Activated T-helper 2 cell treated with anti-CD3 and anti-CD28 coated beads, Interferon-gamma antibody, Interleukin-2, Interleukin-4, amounts not matched to agents 10 μg/mL and 5 μg/mL and 100 μg/mL, durations not matched to agents 14 hours and 24 hours and 36 hours (primary cell): ENCODE measurements around the gene SLC44A1. TPM values are rescaled to one million over a fixed set of nuclear protein-coding genes. Genes with fewer than 3 reads are reported as not detected.

ENCODE experiments used
- DNase-seq: peaks from one replicate; pipeline ENCODE4 v3.0.0; 2021; ENCODE audit warnings: low spot score
- H3K27ac Mint-ChIP-seq: one replicate; pipeline ENCODE4 v1.8.0; 2021; ENCODE audit warnings: mixed read lengths
- H3K27me3 Mint-ChIP-seq: one replicate; pipeline ENCODE4 v1.8.0; 2021; ENCODE audit warnings: low read depth, mixed read lengths
- H3K36me3 Mint-ChIP-seq: one replicate; pipeline ENCODE4 v1.8.0; 2021; ENCODE audit warnings: low read depth, mixed read lengths
- H3K4me1 Mint-ChIP-seq: one replicate; pipeline ENCODE4 v1.8.0; 2021; ENCODE audit warnings: low read depth, mixed read lengths
- H3K4me3 Mint-ChIP-seq: one replicate; pipeline ENCODE4 v1.8.0; 2021; ENCODE audit warnings: low read depth, mild to moderate bottlenecking, moderate library complexity, mixed read lengths
- H3K9me3 Mint-ChIP-seq: one replicate; pipeline ENCODE4 v1.8.0; 2021; ENCODE audit warnings: mixed read lengths
- intact Hi-C: fragments of 100-400 bp; cut with micrococcal nuclease; formaldehyde crosslinking; loops from one replicate; pipeline ENCODE4 v1.15.1; 2023
- total RNA-seq: library from RNA; stranded (reverse); gene quantifications from 2 replicates; pipeline ENCODE4 v1.2.3, GENCODE V29; 2022

Gene SLC44A1
- 2.0 and 3.4 TPM in 2 replicates for total RNA-seq

- Mint-ChIP-seq H3K4me1 (peaks cover 9% of the 10 kb centered on the region), H3K36me3 (no peaks in the 10 kb centered on the region), H3K9me3 (no peaks in the 10 kb centered on the region), H3K27ac (peak within 1 kb of the TSS; percentile 15), H3K4me3 (peak within 1 kb of the TSS; percentile 83), H3K27me3 (peaks cover 66% of the 10 kb centered on the region)
- peak; percentile 89 for DNase-seq
- intact Hi-C loops = loop anchor here (1.0 to 10.0 kb wide), 7 partner anchors 55 to 451 kb away; partner anchors contain the start of genes ABCA1, FKTN and TMEM38B
These were observed at the start of gene SLC44A1 for GRCh38 chr9:105244003-105244733. Gene SLC44A1 (plus strand): TSS chr9:105244651. CDS start chr9:105244869, 218 bp downstream.

GRCh38 chr9:105195259-105195658, 49.2 kb upstream of the SLC44A1 start:
- Mint-ChIP-seq H3K27me3 (peaks cover 9% of the 10 kb centered on the region), H3K4me1 (no peaks in the 10 kb centered on the region), H3K27ac (no peak overlapping the region), H3K4me3 (no peak overlapping the region), H3K9me3 (no peaks in the 10 kb centered on the region), H3K36me3 (no peaks in the 10 kb centered on the region)
- intact Hi-C loops = no loop called here
- no peak for DNase-seq

- H3K36me3 Mint-ChIP-seq = no peaks in the 10 kb centered on the region
- peaks cover 9% of the 10 kb centered on the region for H3K27me3 Mint-ChIP-seq
- H3K4me1 Mint-ChIP-seq = no peaks in the 10 kb centered on the region
- no peaks in the 10 kb centered on the region for H3K9me3 Mint-ChIP-seq
- H3K4me3 Mint-ChIP-seq = no peak overlapping the region
- H3K27ac Mint-ChIP-seq = no peak overlapping the region
- DNase-seq = no peak
- intact Hi-C loops = no loop called here
These were observed 46.4 kb upstream of the SLC44A1 start for GRCh38 chr9:105198023-105198422.

- H3K9me3 Mint-ChIP-seq = no peaks in the 10 kb centered on the region
- H3K4me1 Mint-ChIP-seq = no peaks in the 10 kb centered on the region
- intact Hi-C loops = no loop called here
- no peak for DNase-seq
- no peaks in the 10 kb centered on the region for H3K36me3 Mint-ChIP-seq
- no peak overlapping the region for H3K4me3 Mint-ChIP-seq
- H3K27me3 Mint-ChIP-seq = peaks cover 8% of the 10 kb centered on the region
- H3K27ac Mint-ChIP-seq = no peak overlapping the region
These were observed 45.6 kb upstream of the SLC44A1 start for GRCh38 chr9:105198865-105199264.

GRCh38 chr9:105204416-105204815, 40.0 kb upstream of the SLC44A1 start:
- Mint-ChIP-seq H3K27me3 (no peaks in the 10 kb centered on the region), H3K9me3 (no peaks in the 10 kb centered on the region), H3K27ac (no peak overlapping the region), H3K4me3 (no peak overlapping the region), H3K36me3 (no peaks in the 10 kb centered on the region), H3K4me1 (no peaks in the 10 kb centered on the region)
- no peak for DNase-seq
- intact Hi-C loops = no loop called here

- no peak for DNase-seq
- intact Hi-C loops = no loop called here
- H3K27me3 Mint-ChIP-seq = no peaks in the 10 kb centered on the region
- no peaks in the 10 kb centered on the region for H3K36me3 Mint-ChIP-seq
- H3K9me3 Mint-ChIP-seq = no peaks in the 10 kb centered on the region
- H3K4me1 Mint-ChIP-seq = no peaks in the 10 kb centered on the region
- no peak overlapping the region for H3K27ac Mint-ChIP-seq
- no peak overlapping the region for H3K4me3 Mint-ChIP-seq
These were observed 38.5 kb upstream of the SLC44A1 start for GRCh38 chr9:105205787-105206495.

- no peaks in the 10 kb centered on the region for H3K4me1 Mint-ChIP-seq
- no peaks in the 10 kb centered on the region for H3K27me3 Mint-ChIP-seq
These were observed 38.0 kb upstream of the SLC44A1 start for GRCh38 chr9:105206496-105206820.

GRCh38 chr9:105206821-105207699, 37.4 kb upstream of the SLC44A1 start:
- H3K27ac Mint-ChIP-seq = no peak overlapping the region
- H3K27me3 Mint-ChIP-seq = no peaks in the 10 kb centered on the region
- no peaks in the 10 kb centered on the region for H3K36me3 Mint-ChIP-seq
- no peak overlapping the region for H3K4me3 Mint-ChIP-seq
- H3K9me3 Mint-ChIP-seq = no peaks in the 10 kb centered on the region
- intact Hi-C loops = no loop called here
- H3K4me1 Mint-ChIP-seq = no peaks in the 10 kb centered on the region
- no peak for DNase-seq

More at GRCh38 chr9:105206496-105206820, 38.0 kb upstream of the SLC44A1 start:
- no peaks in the 10 kb centered on the region for H3K36me3 Mint-ChIP-seq
- intact Hi-C loops = no loop called here
- DNase-seq = no peak
- H3K27ac Mint-ChIP-seq = no peak overlapping the region
- H3K4me3 Mint-ChIP-seq = no peak overlapping the region
- no peaks in the 10 kb centered on the region for H3K9me3 Mint-ChIP-seq

- no peak for DNase-seq
- Mint-ChIP-seq H3K27me3 (no peaks in the 10 kb centered on the region), H3K4me3 (no peak overlapping the region), H3K9me3 (no peaks in the 10 kb centered on the region), H3K36me3 (no peaks in the 10 kb centered on the region), H3K4me1 (no peaks in the 10 kb centered on the region), H3K27ac (no peak overlapping the region)
- intact Hi-C loops = no loop called here
These were observed 27.8 kb upstream of the SLC44A1 start for GRCh38 chr9:105216440-105217178.

GRCh38 chr9:105218673-105219072, 25.8 kb upstream of the SLC44A1 start:
- no peak overlapping the region for H3K27ac Mint-ChIP-seq
- intact Hi-C loops = no loop called here
- no peak for DNase-seq
- peaks cover 12% of the 10 kb centered on the region for H3K9me3 Mint-ChIP-seq
- H3K36me3 Mint-ChIP-seq = no peaks in the 10 kb centered on the region
- no peaks in the 10 kb centered on the region for H3K4me1 Mint-ChIP-seq
- no peaks in the 10 kb centered on the region for H3K27me3 Mint-ChIP-seq
- H3K4me3 Mint-ChIP-seq = no peak overlapping the region

GRCh38 chr9:105219291-105219805, 25.1 kb upstream of the SLC44A1 start:
- Mint-ChIP-seq H3K9me3 (peaks cover 19% of the 10 kb centered on the region), H3K4me1 (no peaks in the 10 kb centered on the region), H3K4me3 (no peak overlapping the region), H3K36me3 (peaks cover 3% of the 10 kb centered on the region), H3K27ac (no peak overlapping the region), H3K27me3 (no peaks in the 10 kb centered on the region)
- DNase-seq = no peak
- intact Hi-C loops = no loop called here

- Mint-ChIP-seq H3K27me3 (no peaks in the 10 kb centered on the region), H3K4me3 (no peak overlapping the region), H3K9me3 (peaks cover 24% of the 10 kb centered on the region), H3K36me3 (peaks cover 3% of the 10 kb centered on the region), H3K4me1 (no peaks in the 10 kb centered on the region), H3K27ac (no peak overlapping the region)
- DNase-seq = no peak
- intact Hi-C loops = no loop called here
These were observed 24.0 kb upstream of the SLC44A1 start for GRCh38 chr9:105220451-105220850.
